H54 (cell line): ENCODE measurements around the gene SDS.

Experiments used
- DNase-seq: peaks from one replicate; pipeline ENCODE4 v3.0.0; 2011; ENCODE audit warnings: low spot score, mixed read lengths; ENCODE audit not compliant: insufficient read length
- FAIRE-seq: peaks from 3 replicates; lab custom pipeline; 2011; peaks lifted over from hg19 to GRCh38; lab: Jason Lieb, UNC
- POLR2A ChIP-seq: IDR thresholded peaks from 2 replicates; pipeline ENCODE4 v1.6.1; 2011; ENCODE audit warnings: low read depth, mild to moderate bottlenecking, low read length

SDS gene

DNA sequence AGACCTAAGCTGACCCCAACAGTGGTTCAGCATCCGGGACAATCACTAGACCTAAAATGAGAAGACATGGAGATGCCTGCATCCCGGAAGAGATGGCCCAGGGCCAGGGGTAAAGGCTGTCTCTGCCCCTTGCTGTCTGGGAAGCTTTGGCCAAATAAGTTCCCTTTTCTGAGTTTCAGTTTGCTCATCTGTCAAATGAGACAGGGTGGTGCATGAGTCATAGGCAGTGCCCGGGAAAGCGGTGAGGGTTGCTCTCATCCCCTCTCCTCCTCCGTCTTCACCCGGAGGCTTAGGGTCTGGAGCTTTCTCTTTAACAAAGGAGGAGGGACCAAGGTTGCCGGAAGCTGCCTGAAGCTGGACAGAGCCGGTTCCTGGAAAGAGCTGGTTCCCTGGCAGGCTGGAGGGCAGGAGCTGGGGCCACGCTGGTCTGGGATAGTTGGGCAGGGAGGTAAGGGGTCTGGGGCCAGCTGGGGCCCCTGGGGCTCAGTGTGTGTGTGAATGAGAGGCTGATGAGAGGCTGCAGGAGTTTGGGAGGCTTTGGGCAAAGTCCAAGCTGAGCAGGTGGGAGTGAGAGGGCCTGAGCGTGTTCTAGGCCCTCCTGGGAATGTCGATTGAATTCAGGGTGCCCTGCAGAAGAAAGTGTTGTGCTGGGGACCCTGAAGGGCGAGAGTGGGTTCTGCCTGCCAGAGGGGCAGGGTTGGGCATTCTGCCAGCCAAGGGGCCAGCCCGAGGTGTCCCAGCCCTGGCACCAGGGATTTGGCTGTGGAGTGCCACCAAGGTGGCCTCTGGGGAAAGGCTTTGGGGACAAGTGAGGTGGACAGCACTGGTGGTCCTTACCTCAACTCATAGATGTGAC lies 18.6 kb upstream of the SDS start, which contains the start of gene SDSL:
TSS of gene SDSL (plus strand) at position 351 of the 856 bp plus-strand sequence. CDS start 5,603 bp downstream, outside the sequence.
- TF ChIP-seq POLR2A: peak; percentile 63
- peak; percentile 94 for DNase-seq
- peak; percentile 78 for FAIRE-seq

DNA sequence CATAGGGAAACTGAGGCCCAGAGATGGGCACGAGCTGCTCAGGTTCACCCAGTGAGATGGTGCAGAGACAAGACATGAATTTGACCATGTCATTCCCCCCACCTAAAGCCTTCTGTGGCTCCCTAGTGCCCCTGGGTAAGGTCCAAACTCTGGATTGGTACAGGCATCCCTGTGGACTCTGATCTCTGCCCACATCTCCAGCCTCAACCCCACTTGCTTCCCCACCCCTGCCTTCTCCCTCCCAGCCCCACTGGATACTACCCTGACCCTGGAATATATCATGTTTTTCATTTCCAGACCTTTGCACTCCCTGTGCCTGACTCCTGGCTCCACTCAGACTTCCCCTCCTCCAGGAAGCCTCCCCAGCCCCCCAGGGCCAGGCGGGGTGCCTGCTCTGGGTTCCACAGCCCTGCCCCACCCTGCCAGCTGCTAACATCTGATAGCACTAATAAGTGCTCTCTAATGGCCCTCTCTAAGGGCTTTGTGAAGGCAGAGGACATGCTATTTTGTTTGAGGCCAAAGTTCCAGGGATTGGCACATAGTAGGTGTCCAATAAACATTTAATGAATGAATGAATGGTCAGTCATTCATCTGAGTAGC lies 17.4 kb upstream of the SDS start:
- FAIRE-seq (no peak), DNase-seq (no peak)
- no peak for TF ChIP-seq POLR2A

DNA sequence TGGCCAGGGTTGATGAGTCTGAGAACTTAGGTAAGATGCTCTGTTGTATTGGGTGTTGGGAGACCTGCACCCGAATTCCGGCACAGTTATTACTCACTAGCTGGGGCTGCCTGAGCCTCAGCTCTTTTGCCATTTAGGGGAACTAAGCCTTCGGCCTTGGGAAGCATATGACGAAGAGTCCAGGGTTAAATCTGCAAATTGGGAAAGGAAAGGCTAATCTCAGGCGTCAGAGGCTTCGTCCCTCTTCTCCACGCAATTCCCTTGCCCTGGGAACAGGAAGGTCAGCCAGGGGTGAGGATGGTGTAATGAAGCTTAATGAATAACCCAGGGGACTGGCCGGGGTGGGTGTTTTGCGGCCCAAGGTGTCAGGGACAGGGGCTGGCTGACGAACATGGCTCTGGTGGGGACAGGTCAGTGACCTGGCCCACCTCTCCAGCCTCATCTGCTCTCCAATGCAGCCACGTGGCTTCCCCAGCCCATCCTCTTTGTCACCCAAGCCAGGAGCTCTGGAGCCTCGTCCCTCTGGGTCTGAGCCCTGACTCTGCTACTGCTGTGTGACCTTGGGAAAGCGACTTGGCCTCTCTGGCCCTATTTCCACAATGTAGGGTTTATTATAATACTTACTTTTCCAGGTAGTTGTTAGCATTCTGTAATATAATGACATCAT lies 14.7 kb upstream of the SDS start:
- TF ChIP-seq POLR2A: no peak
- no peak for DNase-seq

DNA sequence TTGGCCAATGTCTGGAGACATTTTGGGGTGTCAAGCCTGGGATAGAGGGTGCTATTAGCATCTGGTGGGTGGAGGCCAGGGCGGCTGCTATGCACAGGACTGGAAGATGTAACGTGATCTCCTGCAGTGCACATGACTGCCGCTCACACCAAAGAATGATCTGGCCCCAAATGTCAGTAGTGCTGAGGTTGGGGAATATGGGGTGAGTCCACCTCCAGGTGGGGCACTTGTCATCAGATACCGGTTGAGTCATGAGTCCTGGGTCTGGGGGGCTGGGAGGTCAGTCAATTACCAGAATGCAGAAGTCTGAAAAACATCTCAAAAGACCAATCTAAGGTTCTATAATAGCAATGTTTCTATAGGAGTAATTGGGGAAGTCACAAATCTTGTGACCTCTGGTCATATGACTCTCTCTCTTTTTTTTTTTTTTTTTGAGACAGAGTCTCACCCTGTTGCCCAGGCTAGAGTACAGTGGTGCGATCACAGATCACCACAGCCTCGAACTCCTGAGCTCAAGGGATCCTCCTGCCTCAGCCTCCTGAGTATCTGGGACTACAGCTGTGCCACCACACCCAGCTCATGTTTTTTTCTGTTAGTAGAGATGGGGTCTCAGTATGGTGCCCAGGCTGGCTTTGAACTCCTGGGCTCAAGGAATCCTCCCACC lies 12.5 kb upstream of the SDS start:
- no peak for DNase-seq
- TF ChIP-seq POLR2A: no peak
- no peak for FAIRE-seq

More for the DNA sequence above, 14.7 kb upstream of the SDS start:
- no peak for FAIRE-seq

DNA sequence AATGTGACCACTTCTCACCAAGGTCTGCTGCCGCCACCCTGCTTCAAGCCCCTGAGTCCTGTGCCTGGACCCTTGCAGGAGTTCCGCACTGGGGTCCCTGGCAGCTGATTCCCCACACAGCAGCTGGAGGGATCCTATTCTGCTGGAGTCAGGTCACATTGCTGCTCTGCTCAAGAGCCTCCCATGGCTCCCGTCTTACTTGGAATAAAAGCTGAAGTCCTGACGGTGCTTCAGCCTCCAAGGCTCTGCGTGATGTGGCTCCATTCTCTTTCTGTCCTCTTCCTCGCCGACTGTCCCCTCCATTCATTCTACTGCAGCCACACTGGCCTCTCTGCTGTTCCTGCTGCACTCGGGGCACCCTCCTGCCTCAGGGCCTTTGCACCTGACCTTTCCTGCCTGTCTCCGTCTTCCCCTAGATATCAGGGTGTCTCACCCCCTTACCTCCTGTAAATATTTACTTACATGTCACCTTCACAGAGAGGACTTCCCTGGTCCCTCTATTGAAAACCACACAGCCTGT lies 10.9 kb upstream of the SDS start:
- DNase-seq: no peak
- no peak for FAIRE-seq
- TF ChIP-seq POLR2A: no peak

DNA sequence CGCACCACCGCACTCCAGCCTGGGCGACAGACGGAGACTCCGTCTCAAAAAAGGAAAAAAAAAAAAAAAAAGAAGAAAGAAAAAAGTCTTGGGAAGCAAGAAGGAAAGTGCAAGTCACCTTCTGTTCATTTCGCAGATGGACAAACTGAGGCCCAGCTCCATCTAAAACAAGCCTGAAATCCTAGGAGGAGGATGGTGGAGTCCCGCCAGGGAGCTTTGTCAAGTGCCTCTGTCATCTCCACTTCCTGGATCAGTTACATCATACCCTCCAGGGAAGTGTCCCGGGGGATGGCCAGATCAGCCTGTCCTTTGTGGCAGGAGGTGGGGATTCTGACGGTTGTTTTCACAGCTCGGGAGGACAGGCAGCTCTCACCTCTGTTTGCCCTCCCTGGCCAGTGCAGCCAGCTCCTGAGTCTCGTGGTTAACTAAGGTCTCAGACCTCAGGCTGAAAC lies 9.8 kb upstream of the SDS start:
- FAIRE-seq: no peak
- no peak for DNase-seq

DNA sequence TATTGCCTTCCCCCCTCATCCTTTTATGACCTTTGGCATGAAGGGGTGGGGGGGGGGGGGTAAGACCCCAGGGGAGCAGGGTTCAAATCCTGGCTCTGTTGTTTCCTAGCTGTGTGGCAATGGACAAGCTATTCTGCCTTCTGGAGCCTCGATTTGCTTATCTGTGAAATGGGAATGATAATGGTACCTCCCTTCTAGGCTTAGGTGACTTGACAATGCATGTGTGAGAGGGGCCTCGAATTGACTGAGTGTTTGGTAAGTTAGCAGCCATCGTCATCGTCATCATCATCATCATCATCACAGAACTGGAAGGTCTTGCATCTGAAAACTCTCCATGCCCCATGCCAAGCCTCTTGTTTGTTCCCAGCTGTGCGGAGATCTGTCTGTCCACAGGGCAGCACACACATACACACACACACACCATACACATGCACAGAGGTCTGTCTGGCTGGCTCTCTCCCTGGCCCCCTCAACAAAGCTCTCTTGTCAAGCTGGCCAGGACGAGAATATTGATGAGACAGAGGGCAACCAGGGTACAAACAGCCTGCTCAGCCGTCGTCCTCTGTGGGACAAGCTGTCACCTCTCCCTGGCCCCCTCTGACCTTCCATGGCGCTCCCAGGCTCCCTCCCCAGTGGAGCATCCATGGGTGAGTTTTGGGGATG lies 5.9 kb upstream of the SDS start:
- no peak for TF ChIP-seq POLR2A
- no peak for FAIRE-seq
- no peak for DNase-seq

More for the DNA sequence above, 9.8 kb upstream of the SDS start:
- no peak for TF ChIP-seq POLR2A

DNA sequence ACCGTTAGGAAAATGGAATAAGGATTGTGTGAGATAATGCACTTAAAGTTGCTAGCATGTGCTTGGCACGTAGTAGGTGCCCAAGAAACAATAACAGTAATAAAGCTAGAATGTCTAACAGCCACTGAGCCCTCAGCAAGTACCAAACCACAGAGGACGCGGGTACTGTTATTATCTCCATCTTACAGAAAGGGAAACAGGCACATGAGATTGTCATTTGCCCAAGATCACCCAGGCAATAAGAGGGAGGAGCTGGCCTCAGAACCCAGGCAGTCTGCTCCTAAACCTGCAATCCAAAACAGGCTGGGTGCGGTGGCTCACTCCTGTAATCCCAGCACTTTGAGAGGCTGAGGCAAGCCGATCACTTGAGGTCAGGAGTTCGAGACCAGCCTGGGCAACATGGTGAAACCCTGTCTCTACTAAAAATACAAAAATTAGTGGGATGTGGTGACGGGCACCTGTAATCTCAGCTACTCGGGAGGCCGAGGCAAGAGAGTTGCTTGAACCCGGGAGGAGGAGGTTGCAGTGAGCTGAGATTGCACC lies 5.1 kb upstream of the SDS start:
- no peak for TF ChIP-seq POLR2A
- DNase-seq (no peak), FAIRE-seq (no peak)

DNA sequence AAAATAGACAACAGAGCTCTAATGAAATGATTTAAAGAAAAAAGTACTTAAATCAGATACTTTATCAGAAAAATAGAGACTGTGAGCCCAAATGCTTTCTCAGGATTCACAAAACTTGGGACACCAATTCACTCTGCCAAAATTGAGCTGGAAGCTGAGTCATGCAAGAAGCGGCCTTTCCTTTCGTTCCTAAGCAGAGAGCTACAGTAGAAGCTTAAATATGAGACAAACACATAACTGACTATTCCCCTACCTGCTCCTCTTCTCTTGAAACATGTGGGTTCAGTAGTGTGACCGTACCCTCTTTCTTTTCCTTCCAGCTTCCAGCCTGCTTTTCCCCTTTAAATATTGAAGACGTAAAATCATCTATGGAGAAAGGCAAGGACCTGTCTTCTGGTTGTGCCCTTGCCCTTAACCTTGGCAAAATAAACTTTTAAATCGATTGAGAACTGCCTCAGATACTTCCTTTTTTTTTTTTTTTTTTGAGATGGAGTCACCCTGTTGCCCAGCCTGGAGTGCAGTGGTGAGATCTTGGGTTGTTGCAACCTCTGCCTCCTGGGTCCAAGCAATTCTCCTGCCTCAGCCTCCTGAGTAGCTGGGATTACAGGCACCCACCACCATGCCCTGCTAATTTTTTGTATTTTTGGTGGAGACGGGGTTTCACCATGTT lies 4.4 kb upstream of the SDS start:
- no peak for FAIRE-seq
- DNase-seq: no peak
- TF ChIP-seq POLR2A: no peak

DNA sequence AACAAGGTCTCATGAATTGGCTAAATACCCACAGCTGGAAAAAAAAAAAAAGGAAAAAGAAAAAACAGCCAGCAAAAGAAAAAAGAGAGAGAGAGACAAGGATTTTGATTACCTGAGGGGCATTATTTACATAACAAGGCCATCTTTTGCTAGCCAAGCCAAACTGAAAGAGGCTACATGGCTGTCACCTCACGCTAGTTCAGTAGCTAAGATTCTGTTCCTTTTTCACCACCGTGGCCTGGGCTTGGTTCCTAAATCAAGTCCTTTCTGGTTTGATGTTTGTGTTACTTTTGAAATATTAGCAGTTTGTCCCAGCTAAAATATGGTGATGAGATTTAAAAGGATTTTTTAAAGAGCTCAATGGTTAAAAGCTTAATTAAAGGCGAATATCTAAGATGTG lies 2.0 kb upstream of the SDS start:
- TF ChIP-seq POLR2A: no peak
- FAIRE-seq (no peak), DNase-seq (no peak)

DNA sequence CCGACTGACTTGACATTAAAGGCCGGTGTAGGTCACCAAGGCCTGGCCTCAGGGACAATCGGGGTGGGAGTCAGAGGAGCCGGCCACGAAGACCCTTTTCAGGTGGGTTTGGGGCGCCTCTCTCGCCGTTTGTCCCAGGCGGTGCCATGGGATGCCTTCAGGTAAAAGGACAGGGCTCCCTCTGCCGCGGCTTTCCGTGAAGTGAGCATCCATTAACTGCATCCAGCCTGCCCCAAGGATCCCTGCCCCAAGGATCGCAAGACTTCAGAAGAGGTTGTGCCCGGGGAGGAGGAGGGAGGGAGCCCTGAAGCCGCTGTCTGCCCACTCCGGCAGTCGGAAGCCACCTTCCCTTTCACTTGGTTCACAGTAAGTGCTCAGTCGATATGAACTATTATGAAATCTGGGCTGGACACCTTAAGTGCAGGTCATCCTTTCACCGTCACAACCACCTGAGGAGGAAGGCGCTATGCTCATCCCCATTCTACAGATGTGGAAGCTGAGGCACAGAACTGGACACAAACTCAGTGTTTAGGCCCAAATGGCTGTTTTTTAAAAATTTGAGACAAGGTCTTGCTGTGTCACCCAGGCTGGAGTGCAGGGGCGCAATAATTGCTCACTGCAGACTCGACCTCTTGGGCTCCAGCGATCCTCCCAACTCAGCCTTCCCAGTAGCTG lies 964 bp downstream of the SDS start:
- TF ChIP-seq POLR2A: no peak
- FAIRE-seq (no peak), DNase-seq (no peak)
